GM19035 (cell line): ENCODE measurements around the gene UNC5C.

ENCODE experiments used
- ATAC-seq: cut with Tn5 transposase; IDR thresholded peaks from one replicate; pipeline ENCODE4 v1.9.1; 2021; ENCODE audit not compliant: unreplicated experiment

UNC5C gene

DNA sequence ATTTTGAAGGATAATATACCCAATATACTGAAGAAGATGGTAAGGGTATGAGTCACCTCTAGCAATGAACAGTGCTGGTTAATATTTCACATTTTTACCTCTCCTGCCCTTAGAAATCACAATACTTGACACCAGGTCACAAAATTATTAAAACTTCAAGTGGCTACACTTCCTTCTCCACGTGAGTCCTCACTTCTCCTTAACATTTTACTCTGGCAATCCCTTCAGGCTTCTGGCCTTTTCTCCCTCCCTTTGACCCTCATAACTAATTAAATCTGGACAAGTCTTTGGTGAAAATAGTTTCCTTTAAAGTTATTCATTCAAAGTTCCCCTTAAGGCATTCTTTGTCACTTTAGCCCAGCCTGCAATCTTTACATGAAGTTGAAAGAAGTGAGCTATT lies 190.4 kb downstream of the UNC5C start:
- no peak for ATAC-seq

DNA sequence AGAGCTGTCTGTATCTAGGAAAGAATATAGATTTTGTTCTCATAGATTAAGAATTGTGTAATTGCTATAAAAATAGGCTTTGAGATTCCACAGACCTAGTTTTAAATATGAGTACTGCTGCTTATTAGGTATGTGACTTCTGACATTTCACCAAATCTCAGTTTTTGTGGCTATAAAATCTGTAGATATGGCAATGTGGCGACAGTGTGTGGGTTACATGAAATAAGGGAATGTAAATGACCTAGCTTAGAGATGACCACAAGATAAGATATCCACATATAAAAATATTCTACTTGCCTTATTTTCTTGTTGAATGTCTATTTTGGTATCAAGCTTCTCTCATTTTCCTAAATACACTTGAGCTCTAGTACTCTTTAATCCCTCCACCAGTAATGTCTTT lies 193.8 kb downstream of the UNC5C start:
- ATAC-seq: no peak

DNA sequence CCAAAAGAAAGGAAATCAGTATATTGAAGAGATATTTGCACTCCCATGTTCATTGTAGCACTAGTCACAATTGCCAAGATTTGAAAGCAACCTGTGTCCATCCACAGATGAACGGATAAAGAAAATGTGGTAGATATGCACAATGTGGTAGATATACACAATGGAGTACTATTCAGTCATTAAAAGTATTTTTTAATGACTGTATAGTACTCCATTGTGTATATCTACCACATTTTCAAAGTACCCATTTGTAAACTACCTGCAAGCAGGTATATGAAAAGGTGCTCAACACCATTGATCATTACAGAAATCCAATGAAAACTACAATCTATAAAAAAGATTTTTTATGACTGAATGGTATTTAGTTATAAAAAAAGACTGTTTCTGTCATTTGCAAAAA lies 200.4 kb downstream of the UNC5C start:
- no peak for ATAC-seq

DNA sequence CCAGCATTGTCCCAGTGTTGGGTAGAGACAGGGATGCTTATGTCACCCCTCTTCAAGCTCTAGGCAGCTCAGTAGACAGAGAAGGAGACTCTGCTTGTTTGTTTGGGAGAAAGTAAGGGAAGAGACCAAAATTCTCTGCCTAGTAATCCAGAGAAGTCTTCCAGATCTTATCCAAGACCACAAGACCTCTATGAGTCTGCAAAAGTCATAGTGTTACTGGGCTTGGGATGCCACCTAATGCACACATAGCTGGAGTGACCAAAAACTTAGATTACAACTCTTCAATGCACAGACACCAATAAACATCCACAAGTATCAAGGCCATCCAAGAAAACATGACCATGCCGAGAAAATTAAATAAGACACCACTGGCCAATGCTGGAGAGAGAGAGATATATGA lies 205.5 kb downstream of the UNC5C start:
- ATAC-seq: no peak

DNA sequence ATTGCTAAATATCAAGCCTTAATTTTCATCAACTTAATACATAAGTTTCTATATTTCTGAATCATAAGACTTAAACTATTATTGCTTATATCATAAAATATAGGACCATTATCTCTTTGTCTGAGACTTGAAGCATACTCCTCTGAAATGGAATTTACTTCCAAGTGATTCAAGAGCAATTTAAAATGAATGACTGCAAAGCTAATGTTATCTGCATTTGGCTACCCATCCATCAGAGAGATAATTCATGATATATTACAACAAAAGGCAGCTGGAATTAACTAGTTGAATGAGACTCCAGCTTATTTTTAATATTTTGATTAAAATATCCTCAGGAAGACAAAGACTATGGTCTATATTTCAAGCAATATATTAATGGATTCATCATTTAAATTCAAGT lies 208.6 kb downstream of the UNC5C start:
- no peak for ATAC-seq

DNA sequence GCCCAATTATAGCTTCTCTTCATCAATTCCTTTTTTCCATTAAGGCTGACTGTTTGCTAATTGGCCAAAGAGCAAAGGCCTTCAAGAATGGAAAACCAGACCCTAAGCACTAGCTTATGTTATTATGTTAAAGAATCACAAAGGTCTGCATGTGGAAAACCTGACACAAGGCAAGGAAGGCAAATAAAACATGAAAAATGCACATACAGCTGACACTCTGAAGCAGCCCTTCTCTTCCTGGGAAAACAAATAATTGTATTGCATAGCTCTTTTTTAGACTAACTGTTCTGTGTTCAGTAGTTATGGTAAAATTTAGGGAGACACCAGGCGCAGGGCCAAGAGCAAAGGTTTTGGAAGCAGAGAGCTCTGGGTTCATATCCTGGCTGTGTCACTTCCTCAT lies 223.1 kb downstream of the UNC5C start:
- no peak for ATAC-seq

DNA sequence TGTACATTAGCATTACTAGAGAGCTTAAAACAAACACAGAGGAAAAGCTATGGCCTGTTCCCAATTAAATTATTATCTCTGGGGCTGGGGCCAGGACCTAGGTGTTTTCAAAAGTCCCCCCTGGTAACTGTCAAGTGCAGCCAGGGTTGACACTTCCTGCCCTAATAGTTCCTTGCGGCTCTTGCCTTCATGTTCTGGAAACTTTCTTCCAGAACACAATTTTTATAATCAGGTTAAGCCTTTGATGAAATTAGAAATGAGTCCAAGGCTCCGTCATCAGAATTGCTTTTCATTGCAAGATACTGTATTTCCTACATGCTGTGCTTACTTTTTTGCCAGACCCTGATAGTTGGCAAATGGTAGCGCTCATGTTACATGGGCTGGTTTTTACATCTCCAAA lies 229.6 kb downstream of the UNC5C start:
- ATAC-seq: no peak

DNA sequence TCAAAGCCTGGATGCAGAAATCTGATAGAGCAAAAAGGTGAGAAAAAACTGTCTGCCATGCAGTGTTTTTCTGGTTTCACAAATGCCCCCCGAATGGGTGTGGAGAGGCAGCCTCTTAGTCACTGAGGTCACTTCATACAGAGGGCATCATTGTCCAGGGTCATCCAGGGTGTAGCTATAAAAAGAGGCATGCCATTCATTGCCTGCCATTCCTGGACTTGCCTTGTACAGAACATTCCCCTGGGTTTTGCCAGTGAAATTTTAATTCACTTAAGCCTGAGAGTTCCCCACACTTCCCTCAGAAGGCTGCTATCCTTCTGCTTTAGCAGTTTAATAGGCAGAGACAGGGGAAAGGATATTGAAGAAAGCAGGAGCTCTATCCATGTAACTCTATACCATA lies 230.3 kb downstream of the UNC5C start:
- no peak for ATAC-seq

DNA sequence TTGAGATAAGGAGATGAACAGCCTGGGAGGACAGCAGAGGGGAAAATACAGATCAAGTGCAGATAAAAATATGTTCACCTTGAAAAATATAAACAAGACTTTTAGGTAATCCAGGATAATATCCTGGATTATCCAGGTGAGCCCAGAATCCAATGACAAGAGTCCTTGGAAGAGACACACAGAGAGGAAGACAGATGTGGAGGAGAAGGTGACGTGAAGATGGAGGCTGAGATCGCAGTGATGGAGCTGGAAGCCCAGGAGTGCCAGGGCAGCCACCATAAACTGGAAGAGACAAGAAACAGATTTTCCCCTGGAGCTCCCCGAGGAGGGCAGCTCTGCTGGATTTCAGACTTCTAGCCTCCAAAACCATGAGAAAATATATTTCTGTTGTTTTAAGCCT lies 230.7 kb downstream of the UNC5C start:
- ATAC-seq: no peak

DNA sequence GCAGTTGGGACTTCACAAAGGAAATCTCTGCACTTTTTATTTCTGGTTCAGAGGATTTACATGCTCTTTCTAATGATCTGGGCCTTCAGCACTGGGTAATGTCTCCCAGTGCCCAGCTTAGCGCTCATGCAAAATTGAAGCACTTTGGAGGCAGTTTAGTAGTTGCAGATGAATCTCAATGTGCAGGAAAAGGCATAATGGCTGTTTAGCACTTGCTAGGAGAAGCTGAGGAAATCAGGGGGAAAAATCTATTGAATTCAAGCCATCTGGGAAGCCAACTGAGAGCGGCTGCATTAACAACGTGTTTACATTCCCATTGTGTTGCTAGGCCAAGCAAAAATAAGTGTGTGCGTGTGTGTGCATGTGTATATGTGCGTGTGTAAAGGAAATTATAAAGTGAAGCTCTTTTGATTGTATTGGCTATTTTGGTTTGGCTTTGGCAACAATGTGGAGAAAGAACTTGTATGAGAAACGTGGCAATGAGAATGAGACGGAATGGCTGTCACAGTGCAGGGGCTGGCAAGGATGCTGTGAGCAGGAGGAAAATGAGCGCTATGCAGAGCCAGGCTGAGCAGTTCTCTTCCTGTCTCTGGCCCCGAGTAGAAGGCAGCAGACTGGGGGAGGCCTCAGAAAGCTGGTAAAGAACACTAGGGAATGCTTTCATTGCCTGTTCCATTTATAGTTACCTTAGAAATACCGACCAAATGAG lies 231.5 kb downstream of the UNC5C start:
- no peak for ATAC-seq

DNA sequence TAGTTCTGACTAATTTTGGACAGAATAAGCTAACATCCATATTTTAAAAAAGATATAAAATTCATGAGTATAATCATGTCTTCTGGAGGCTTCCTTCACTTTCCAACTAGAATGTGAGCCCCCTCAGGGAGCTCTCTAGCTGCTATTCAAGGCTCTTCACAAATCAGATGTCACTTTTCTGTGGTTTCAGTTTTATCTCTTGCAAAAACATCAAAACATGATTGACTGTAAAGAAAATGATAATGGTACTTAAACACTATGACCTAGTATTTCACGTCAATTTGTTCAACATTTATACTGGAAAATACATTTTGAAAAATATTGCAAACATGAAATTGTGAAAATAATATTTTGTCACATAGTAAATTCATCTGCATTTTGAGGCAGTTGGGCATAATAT lies 234.2 kb downstream of the UNC5C start:
- no peak for ATAC-seq

DNA sequence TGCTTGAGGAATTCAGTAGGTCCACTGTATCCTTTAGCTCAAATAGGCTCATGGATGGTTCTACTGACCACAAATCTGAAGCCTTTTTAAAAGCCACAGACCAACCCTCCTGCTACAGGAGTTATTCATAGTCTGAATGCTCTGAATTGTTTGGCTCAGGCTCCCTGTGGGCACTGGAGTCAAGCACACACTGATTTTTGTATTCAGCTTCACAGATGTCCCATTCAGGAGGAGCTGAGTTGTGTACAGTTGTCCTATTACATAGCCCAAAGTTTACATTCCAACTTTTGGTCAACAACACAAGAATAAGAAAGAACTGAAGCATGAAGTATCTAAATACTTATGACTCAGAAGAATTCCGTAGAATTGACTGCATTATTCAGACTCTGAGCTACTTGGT lies 243.9 kb downstream of the UNC5C start:
- no peak for ATAC-seq

DNA sequence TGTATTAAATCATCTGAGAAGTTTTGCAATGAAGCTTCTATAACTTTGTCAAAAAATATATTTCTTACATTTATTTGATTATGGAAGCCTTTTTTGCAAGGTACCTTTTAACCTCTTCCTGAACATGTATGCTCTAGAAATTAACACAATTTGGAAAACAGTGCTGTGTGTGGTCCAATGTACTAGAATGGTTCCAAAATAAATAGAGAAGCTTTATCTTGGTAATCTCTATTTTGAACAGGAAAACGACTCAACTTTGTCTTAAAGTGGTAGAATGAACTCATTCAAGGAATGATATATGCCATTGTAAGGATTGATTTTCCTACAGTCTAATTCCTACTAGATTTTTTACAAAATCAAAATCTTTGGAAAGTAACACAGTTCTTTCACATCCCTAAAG lies 248.5 kb downstream of the UNC5C start:
- ATAC-seq: no peak

DNA sequence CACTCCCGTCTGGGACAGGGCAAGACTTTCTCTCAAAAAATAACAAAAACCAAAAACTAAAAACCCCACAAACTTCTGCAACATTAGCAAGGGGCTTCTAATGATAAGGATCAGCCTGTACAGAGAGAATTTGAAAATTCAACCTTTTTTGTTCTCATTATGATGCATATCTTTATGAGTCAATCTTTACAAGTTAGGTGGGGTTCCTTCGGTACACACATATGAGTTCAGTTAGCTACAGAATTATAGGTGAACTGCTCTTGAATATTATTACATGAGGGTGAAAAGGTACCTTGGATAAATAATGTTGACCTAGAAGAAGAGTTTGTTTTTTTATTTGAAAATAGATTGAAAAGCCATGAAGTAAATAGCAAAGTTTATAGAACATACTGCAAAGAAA lies 252.7 kb downstream of the UNC5C start:
- no peak for ATAC-seq

DNA sequence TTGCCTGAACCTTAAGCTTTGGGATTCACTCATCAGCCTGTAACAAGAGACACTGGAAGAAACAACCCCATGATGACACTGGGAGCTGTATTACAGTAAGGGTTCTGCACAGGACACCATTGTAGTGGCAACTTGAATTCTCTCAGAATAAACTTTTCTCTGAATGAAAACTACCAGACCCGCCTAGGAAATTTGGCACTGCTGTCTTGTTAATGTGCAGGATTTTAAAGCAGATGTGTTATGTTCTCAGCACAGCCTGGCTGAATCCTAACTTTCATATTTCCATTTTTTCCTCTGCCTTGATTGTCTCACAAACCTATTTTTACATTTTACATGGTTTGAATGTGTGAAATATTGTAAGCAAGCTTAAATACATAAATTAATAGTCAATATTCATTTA lies 253.6 kb downstream of the UNC5C start:
- no peak for ATAC-seq

DNA sequence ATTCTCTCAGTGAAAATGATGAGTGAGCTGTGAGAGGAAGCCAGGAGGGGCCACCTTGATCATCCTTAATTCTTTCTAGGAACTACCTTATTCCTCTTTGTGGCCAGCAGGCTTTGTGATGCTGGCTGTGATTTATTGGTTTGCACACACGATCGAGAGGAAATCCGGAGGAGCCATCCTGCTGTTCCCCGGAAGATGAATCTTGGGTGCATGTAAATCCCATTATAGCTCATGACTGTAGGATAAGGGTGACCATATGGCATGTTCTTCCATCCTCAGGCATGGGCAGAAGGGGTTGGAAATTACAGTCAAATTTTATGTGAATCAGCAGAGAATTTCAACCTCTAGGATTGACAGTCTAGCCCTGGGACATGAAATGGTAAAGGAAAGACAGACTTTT lies 254.5 kb downstream of the UNC5C start:
- ATAC-seq: no peak

DNA sequence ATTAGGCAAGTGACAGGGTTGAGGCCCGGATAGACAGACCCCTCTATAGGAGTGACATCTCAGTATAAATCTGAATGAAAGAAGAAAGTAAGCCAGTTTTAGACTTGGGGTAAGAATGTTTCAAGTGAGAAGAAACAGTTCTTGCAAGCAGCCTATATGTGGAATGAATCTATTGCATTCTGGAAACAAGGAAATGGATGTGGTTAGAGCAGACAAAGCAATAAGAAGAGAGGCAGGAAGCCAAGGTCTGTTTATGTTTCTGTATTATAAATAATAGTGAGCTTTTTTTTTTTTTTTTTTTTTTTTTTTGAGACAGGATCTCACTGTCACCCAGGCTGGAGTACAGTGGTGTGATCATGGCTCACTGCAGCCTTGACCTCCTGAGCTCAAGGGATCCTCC lies 255.8 kb downstream of the UNC5C start:
- no peak for ATAC-seq

DNA sequence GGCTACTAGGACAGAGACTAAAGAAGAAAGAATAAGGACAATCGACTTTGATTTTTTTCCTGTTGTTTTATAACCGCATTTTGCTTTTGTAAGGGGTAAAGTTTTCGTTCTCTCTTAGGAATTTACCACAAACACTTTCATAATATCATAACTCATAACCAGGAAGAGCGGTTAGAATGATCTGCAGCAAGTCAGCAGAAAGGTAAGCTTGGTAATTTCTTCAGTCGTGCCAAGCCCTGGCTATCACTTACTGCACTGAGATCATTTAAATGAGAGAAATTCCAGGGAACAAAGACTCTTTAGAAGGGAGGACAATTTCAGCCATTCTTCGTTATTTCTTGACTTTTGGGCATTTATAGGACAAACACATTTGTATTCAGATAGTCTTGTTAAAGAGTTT lies 258.1 kb downstream of the UNC5C start:
- no peak for ATAC-seq

DNA sequence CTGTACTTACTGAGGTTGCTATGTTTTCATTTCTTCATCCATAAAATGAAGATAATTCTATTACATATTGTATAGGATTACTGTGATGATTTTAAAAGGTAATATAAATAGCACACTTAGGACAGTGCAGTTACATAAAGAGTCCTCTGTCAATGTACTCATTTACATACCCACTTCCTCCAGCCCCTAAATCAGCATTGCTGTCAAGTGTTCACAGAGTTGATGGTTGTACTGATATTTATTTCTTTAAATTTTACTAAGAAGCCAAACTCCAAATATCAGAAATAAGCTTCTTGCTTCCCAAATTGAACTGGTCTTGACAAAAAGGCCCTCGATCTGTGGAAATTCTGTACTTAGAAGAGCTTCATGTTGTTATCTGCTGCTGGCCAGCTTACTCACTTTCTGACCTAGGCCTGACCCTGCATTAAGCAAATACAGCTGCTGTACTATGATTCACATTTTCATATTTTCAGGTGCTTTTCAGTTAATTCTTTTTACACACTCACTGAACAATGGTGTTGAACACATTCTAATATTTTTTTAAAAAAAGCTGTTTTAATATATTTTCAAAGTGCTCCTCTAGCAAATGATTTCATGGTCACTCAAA lies 259.6 kb downstream of the UNC5C start:
- ATAC-seq: peak; percentile 85

DNA sequence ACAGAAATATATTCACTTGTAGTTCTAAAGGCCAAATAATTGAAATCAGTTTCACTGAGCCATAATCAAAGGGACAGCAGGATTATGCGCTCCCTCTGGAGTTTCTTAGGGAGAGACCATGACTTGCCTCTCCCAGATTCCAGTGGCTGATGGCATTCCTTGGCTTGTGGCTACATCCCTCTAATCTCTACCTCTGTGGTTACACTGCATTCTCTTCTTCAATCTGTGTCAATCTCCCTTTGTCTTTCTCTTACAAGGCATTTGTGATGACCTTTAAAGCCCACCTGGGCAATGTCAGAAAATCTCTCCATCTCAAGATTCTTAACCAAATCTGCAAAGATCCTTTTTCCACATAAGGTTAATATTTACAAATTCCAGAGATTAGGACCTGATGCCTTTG lies 260.2 kb downstream of the UNC5C start:
- ATAC-seq: no peak

DNA sequence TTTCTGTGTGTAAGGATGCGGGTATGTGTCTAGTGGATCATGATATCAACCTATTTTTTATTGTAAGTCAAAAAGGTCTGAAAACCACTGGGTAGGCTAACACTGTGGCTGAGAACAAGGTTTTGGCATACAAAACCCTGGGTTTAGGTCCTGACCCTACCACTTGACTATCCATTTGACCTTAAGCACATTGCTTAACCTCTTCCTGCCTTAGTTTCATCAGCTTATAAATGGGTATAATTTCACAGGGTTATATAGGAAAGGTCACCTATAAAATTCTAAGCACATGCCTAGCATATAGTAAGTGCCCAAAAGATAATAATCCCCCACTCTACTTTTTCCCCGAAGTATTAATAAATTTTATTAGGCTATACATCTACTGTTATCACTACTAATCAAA lies 263.0 kb downstream of the UNC5C start:
- ATAC-seq: no peak

DNA sequence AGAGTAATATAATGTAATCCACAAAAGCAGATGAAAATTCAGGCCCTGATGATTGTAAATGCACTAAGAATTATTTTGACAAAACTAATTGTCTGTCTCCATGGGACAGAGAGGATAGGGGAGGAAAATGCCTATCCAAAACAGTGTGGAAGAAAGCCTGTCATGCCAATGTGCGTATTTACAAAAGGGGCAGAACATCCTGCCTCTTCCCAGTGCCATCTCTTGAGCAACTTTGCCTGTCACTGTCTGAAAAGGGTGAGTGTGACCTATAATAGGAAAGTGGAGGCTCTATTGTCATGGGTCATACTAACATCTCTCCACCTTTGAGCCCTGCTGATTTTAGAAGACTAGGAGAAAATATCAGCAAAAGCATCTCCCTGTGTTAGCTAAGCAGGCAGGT lies 264.1 kb downstream of the UNC5C start:
- ATAC-seq: no peak

DNA sequence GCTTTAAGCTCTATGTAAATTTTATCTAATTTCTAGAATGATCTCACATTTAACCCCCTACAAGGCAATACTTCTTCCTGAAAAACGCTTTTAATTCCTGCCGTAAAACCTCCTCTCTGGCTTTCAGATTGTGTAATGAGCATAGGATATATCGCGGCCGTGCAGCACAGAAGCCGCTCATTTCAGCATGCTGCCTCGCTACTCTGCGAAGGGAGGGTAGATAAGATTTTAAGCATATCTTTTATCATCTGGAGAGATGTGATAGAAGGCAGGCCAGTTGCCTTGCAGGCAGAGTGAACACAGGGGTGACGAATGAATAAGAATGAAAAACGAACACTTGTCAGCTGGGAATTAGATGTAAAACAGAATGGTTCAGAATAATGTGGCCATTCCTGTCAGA lies 265.5 kb downstream of the UNC5C start:
- no peak for ATAC-seq
